ENCODE results near the gene SH3RF1.

GRCh38 chr4:169258141-169258540 is 12.6 kb downstream of the SH3RF1 start:
- TF ChIP-seq CTCF (IDR thresholded peaks at IDR 0.05) (no peak), POLR2A (IDR thresholded peaks at IDR 0.05; ENCODE audit: low read depth) (no peak)

Measured in esophagus muscularis mucosa (tissue), 3 donors.